Right ventricle myocardium superior (tissue), 1 donor: ENCODE measurements around the gene FBXL17. TPM values are rescaled to one million over a fixed set of nuclear protein-coding genes. Genes with fewer than 3 reads are reported as not detected.
"Not testable (repeated sequence)": the region's sequence is repeated elsewhere in the genome, so short reads cannot be mapped to it uniquely, and the experiment has no call there.

Source experiments
- ATAC-seq: fragments of 200-7000 bp; cut with Tn5 transposase; one replicate; pipeline ENCODE4 v1.9.1; 2020; ENCODE audit warnings: mild to moderate bottlenecking; ENCODE audit not compliant: poor library complexity
- DNase-seq: peaks from one replicate; pipeline ENCODE4 v3.0.0-alpha.2; 2020
- intact Hi-C: fragments of 100-400 bp; cut with DNase I; formaldehyde crosslinking; loops from one replicate; pipeline ENCODE4 v1.11.2; 2022
- total RNA-seq: library from RNA; stranded (reverse); fragmentation: NEBNext Ultra II Directional; extraction: Animal tissue kit (Norgen Biotek cat#: 25700); gene quantifications from one replicate; pipeline ENCODE4 v1.2.1, GENCODE V29; 2021
- donor health status: DM: no; HTN: yes; CAD: no; lungs with severe emphysema.

FBXL17 gene
- total RNA-seq, 1 donor from 2014 or later, result 44.0 TPM

- DNase-seq (no peak), ATAC-seq (no peak)
- intact Hi-C loops, result no loop called here
Observed at GRCh38 chr5:108212775-108213346, 169.0 kb downstream of the FBXL17 start.

GRCh38 chr5:108206707-108207106 is 175.2 kb downstream of the FBXL17 start:
- DNase-seq, result no peak
- no peak for ATAC-seq
- intact Hi-C loops, result no loop called here

GRCh38 chr5:108201721-108202120 is 180.2 kb downstream of the FBXL17 start:
- intact Hi-C loops, result no loop called here
- ATAC-seq (no peak), DNase-seq (no peak)

GRCh38 chr5:108196276-108196675 is 185.6 kb downstream of the FBXL17 start:
- DNase-seq (no peak), ATAC-seq (peak; percentile 18)
- intact Hi-C loops, result no loop called here

- ATAC-seq, result no peak
Observed at GRCh38 chr5:108193021-108193795, 188.7 kb downstream of the FBXL17 start.

GRCh38 chr5:108184940-108185339 is 197.0 kb downstream of the FBXL17 start:
- no peak for ATAC-seq
- DNase-seq, result no peak
- intact Hi-C loops, result no loop called here

More at GRCh38 chr5:108193021-108193795, 188.7 kb downstream of the FBXL17 start:
- intact Hi-C loops, result no loop called here
- no peak for DNase-seq

GRCh38 chr5:108181975-108182374 is 199.9 kb downstream of the FBXL17 start:
- intact Hi-C loops, result no loop called here
- no peak for DNase-seq
- ATAC-seq, result no peak

GRCh38 chr5:108174286-108174685 is 207.6 kb downstream of the FBXL17 start:
- ATAC-seq (no peak), DNase-seq (no peak)
- intact Hi-C loops, result no loop called here

GRCh38 chr5:108171759-108172158 is 210.1 kb downstream of the FBXL17 start:
- ATAC-seq (no peak), DNase-seq (no peak)
- intact Hi-C loops, result no loop called here

GRCh38 chr5:108168915-108169314 is 213.0 kb downstream of the FBXL17 start:
- ATAC-seq, result peak; percentile 36
- intact Hi-C loops, result no loop called here
- no peak for DNase-seq

GRCh38 chr5:108167174-108167573 is 214.7 kb downstream of the FBXL17 start:
- intact Hi-C loops, result no loop called here
- DNase-seq (no peak), ATAC-seq (no peak)

- ATAC-seq (no peak), DNase-seq (no peak)
- intact Hi-C loops, result no loop called here
Observed at GRCh38 chr5:108164574-108164973, 217.3 kb downstream of the FBXL17 start.

GRCh38 chr5:108152854-108153253 is 229.0 kb downstream of the FBXL17 start:
- DNase-seq, ATAC-seq, intact Hi-C loops: not testable (repeated sequence)

- no peak for DNase-seq
- intact Hi-C loops, result no loop called here
- peak; percentile 39 for ATAC-seq
Observed at GRCh38 chr5:108149369-108149768, 232.5 kb downstream of the FBXL17 start.

- DNase-seq, result no peak
- intact Hi-C loops, result no loop called here
- ATAC-seq, result peak; percentile 80
Observed at GRCh38 chr5:108148715-108149139, 233.2 kb downstream of the FBXL17 start.

- intact Hi-C loops, result no loop called here
- ATAC-seq (no peak), DNase-seq (no peak)
Observed at GRCh38 chr5:108146222-108146621, 235.7 kb downstream of the FBXL17 start.

- ATAC-seq, result no peak
- no peak for DNase-seq
- intact Hi-C loops, result no loop called here
Observed at GRCh38 chr5:108145351-108145750, 236.5 kb downstream of the FBXL17 start.

GRCh38 chr5:108144332-108144731 is 237.6 kb downstream of the FBXL17 start:
- no peak for ATAC-seq
- no peak for DNase-seq
- intact Hi-C loops, result no loop called here

GRCh38 chr5:108143581-108143980 is 238.3 kb downstream of the FBXL17 start:
- intact Hi-C loops, result no loop called here
- DNase-seq (no peak), ATAC-seq (no peak)

GRCh38 chr5:108141676-108142075 is 240.2 kb downstream of the FBXL17 start:
- intact Hi-C loops, result no loop called here
- no peak for DNase-seq

More at GRCh38 chr5:108141676-108142075, 240.2 kb downstream of the FBXL17 start:
- no peak for ATAC-seq
